Measurements from ENCODE around the gene LCA5. TPM values are rescaled to one million over a fixed set of nuclear protein-coding genes. Genes with fewer than 3 reads are reported as not detected.
A peak's percentile ranks its signal among the peaks of the same experiment; 100 is the strongest.
"Not testable (repeated sequence)": the region's sequence is repeated elsewhere in the genome, so short reads cannot be mapped to it uniquely, and the experiment has no call there.

The LCA5 gene
- total RNA-seq, 2 donors from 2014 or later: 0.23 to 0.58 TPM

GRCh38 chr6:79469376-79470246, 67.6 kb downstream of the LCA5 start:
- Mint-ChIP-seq H3K9me3 (no peaks in the 10 kb centered on the region), H3K36me3 (ENCODE audit: insufficient read depth in 2 of 2) (no peaks in the 10 kb centered on the region), H3K27me3 (ENCODE audit: low read depth) (peaks cover 14% of the 10 kb centered on the region), H3K4me1 (ENCODE audit: low read depth) (no peaks in the 10 kb centered on the region), H3K27ac (no peak overlapping the region), H3K4me3 (no peak overlapping the region)
- DNase-seq (no peak), ATAC-seq (replicated peaks in 1 of 2) (no peak)

GRCh38 chr6:79468587-79468986, 68.6 kb downstream of the LCA5 start:
- Mint-ChIP-seq H3K9me3 (no peaks in the 10 kb centered on the region), H3K27me3 (ENCODE audit: low read depth) (peaks cover 15% of the 10 kb centered on the region), H3K4me1 (ENCODE audit: low read depth) (no peaks in the 10 kb centered on the region), H3K36me3 (ENCODE audit: insufficient read depth in 2 of 2) (no peaks in the 10 kb centered on the region), H3K4me3 (no peak overlapping the region), H3K27ac (no peak overlapping the region)
- DNase-seq: no peak
- ATAC-seq (replicated peaks in 1 of 2): no peak

GRCh38 chr6:79468116-79468515, 69.1 kb downstream of the LCA5 start:
- H3K27ac Mint-ChIP-seq: no peak overlapping the region

GRCh38 chr6:79467716-79468115, 69.5 kb downstream of the LCA5 start:
- ATAC-seq (replicated peaks in 1 of 2): no peak
- no peaks in the 10 kb centered on the region for H3K4me1 Mint-ChIP-seq (ENCODE audit: low read depth)
- no peaks in the 10 kb centered on the region for H3K9me3 Mint-ChIP-seq
- no peak overlapping the region for H3K27ac Mint-ChIP-seq
- H3K36me3 Mint-ChIP-seq (ENCODE audit: insufficient read depth in 2 of 2): no peaks in the 10 kb centered on the region
- peaks cover 15% of the 10 kb centered on the region for H3K27me3 Mint-ChIP-seq (ENCODE audit: low read depth)
- DNase-seq: no peak
- no peak overlapping the region for H3K4me3 Mint-ChIP-seq

More at GRCh38 chr6:79468116-79468515, 69.1 kb downstream of the LCA5 start:
- Mint-ChIP-seq H3K4me3 (no peak overlapping the region), H3K9me3 (no peaks in the 10 kb centered on the region), H3K36me3 (ENCODE audit: insufficient read depth in 2 of 2) (no peaks in the 10 kb centered on the region), H3K27me3 (ENCODE audit: low read depth) (peaks cover 15% of the 10 kb centered on the region), H3K4me1 (ENCODE audit: low read depth) (no peaks in the 10 kb centered on the region)
- ATAC-seq (replicated peaks in 1 of 2) (no peak), DNase-seq (no peak)

GRCh38 chr6:79466207-79466834, 70.9 kb downstream of the LCA5 start:
- H3K9me3 Mint-ChIP-seq: no peaks in the 10 kb centered on the region
- DNase-seq: no peak
- no peak overlapping the region for H3K4me3 Mint-ChIP-seq
- no peak overlapping the region for H3K27ac Mint-ChIP-seq
- H3K4me1 Mint-ChIP-seq (ENCODE audit: low read depth): no peaks in the 10 kb centered on the region
- peaks cover 15% of the 10 kb centered on the region for H3K27me3 Mint-ChIP-seq (ENCODE audit: low read depth)
- H3K36me3 Mint-ChIP-seq (ENCODE audit: insufficient read depth in 2 of 2): no peaks in the 10 kb centered on the region
- ATAC-seq (replicated peaks in 1 of 2): no peak

- Mint-ChIP-seq H3K4me3 (no peak overlapping the region), H3K9me3 (no peaks in the 10 kb centered on the region), H3K27ac (no peak overlapping the region), H3K4me1 (ENCODE audit: low read depth) (no peaks in the 10 kb centered on the region), H3K27me3 (ENCODE audit: low read depth) (peaks cover 15% of the 10 kb centered on the region), H3K36me3 (ENCODE audit: insufficient read depth in 2 of 2) (no peaks in the 10 kb centered on the region)
- DNase-seq (no peak), ATAC-seq (replicated peaks in 1 of 2) (no peak)
These were observed 71.8 kb downstream of the LCA5 start for GRCh38 chr6:79465381-79465780.

- no peak for DNase-seq
- no peak overlapping the region for H3K27ac Mint-ChIP-seq
- H3K9me3 Mint-ChIP-seq: peaks cover 0 to 1% of the 10 kb centered on the region in 2 donors
- no peak for ATAC-seq (replicated peaks in 1 of 2)
- peaks cover 0 to 1% of the 10 kb centered on the region in 2 donors for H3K36me3 Mint-ChIP-seq (ENCODE audit: insufficient read depth in 2 of 2)
- no peaks in the 10 kb centered on the region for H3K4me1 Mint-ChIP-seq (ENCODE audit: low read depth)
- H3K4me3 Mint-ChIP-seq: no peak overlapping the region
- H3K27me3 Mint-ChIP-seq (ENCODE audit: low read depth): peaks cover 15% of the 10 kb centered on the region
These were observed 73.6 kb downstream of the LCA5 start for GRCh38 chr6:79463621-79464050.

GRCh38 chr6:79461205-79461604, 76.0 kb downstream of the LCA5 start:
- Mint-ChIP-seq H3K4me3 (no peak overlapping the region), H3K36me3 (ENCODE audit: insufficient read depth in 2 of 2) (peaks cover 0 to 2% of the 10 kb centered on the region in 2 donors), H3K27me3 (ENCODE audit: low read depth) (peaks cover 12% of the 10 kb centered on the region), H3K4me1 (ENCODE audit: low read depth) (no peaks in the 10 kb centered on the region), H3K9me3 (peaks cover 0 to 1% of the 10 kb centered on the region in 2 donors), H3K27ac (no peak overlapping the region)
- no peak for ATAC-seq (replicated peaks in 1 of 2)
- DNase-seq: no peak

- Mint-ChIP-seq H3K27me3 (ENCODE audit: low read depth) (peaks cover 19% of the 10 kb centered on the region), H3K36me3 (ENCODE audit: insufficient read depth in 2 of 2) (peaks cover 0 to 2% of the 10 kb centered on the region in 2 donors), H3K4me1 (ENCODE audit: low read depth) (peaks cover 9% of the 10 kb centered on the region), H3K27ac (no peak overlapping the region), H3K9me3 (peaks cover 0 to 1% of the 10 kb centered on the region in 2 donors), H3K4me3 (no peak overlapping the region)
- ATAC-seq (replicated peaks in 1 of 2) (no peak), DNase-seq (no peak)
These were observed 81.8 kb downstream of the LCA5 start for GRCh38 chr6:79455446-79455845.

- peak; percentile 46 to 55 for ATAC-seq (replicated peaks in 1 of 2)
- no peak for DNase-seq
- Mint-ChIP-seq H3K27ac (no peak overlapping the region), H3K27me3 (ENCODE audit: low read depth) (peaks cover 15% of the 10 kb centered on the region), H3K36me3 (ENCODE audit: insufficient read depth in 2 of 2) (no peaks in the 10 kb centered on the region), H3K4me3 (no peak overlapping the region), H3K4me1 (ENCODE audit: low read depth) (peaks cover 9% of the 10 kb centered on the region), H3K9me3 (no peaks in the 10 kb centered on the region)
These were observed 83.6 kb downstream of the LCA5 start for GRCh38 chr6:79453558-79454042.

- H3K27me3 Mint-ChIP-seq (ENCODE audit: low read depth): peaks cover 15% of the 10 kb centered on the region
- no peak overlapping the region for H3K4me3 Mint-ChIP-seq
- no peaks in the 10 kb centered on the region for H3K36me3 Mint-ChIP-seq (ENCODE audit: insufficient read depth in 2 of 2)
- no peak overlapping the region for H3K27ac Mint-ChIP-seq
- H3K4me1 Mint-ChIP-seq (ENCODE audit: low read depth): peaks cover 9% of the 10 kb centered on the region
- no peaks in the 10 kb centered on the region for H3K9me3 Mint-ChIP-seq
- ATAC-seq (replicated peaks in 1 of 2) (no peak), DNase-seq (no peak)
These were observed 86.2 kb downstream of the LCA5 start for GRCh38 chr6:79450984-79451383.

GRCh38 chr6:79446006-79446405, 91.2 kb downstream of the LCA5 start:
- H3K4me3 Mint-ChIP-seq: no peak overlapping the region
- no peaks in the 10 kb centered on the region for H3K9me3 Mint-ChIP-seq
- no peaks in the 10 kb centered on the region for H3K4me1 Mint-ChIP-seq (ENCODE audit: low read depth)
- H3K27me3 Mint-ChIP-seq (ENCODE audit: low read depth): no peaks in the 10 kb centered on the region
- no peak overlapping the region for H3K27ac Mint-ChIP-seq
- peaks cover 0 to 1% of the 10 kb centered on the region in 2 donors for H3K36me3 Mint-ChIP-seq (ENCODE audit: insufficient read depth in 2 of 2)
- DNase-seq: no peak
- no peak for ATAC-seq (replicated peaks in 1 of 2)

- not testable (repeated sequence) for H3K9me3 Mint-ChIP-seq; H3K4me1 Mint-ChIP-seq (ENCODE audit: low read depth); H3K36me3 Mint-ChIP-seq (ENCODE audit: insufficient read depth in 2 of 2); H3K27me3 Mint-ChIP-seq (ENCODE audit: low read depth); ATAC-seq (replicated peaks in 1 of 2); H3K4me3 Mint-ChIP-seq; H3K27ac Mint-ChIP-seq; DNase-seq
These were observed 93.4 kb downstream of the LCA5 start for GRCh38 chr6:79443876-79444275.

Measured in activated T-cell treated with anti-CD3 and anti-CD28 coated beads, Interleukin-2, amount 50 U/mL, for 72 hours (primary cell).